ENCODE results near the gene KLHL22. TPM values are rescaled to one million over a fixed set of nuclear protein-coding genes. Genes with fewer than 3 reads are reported as not detected.

Gene KLHL22
- total RNA-seq, 4 donors from 2014 or later, result 14.1 to 73.8 (median 42.7) TPM

DNA sequence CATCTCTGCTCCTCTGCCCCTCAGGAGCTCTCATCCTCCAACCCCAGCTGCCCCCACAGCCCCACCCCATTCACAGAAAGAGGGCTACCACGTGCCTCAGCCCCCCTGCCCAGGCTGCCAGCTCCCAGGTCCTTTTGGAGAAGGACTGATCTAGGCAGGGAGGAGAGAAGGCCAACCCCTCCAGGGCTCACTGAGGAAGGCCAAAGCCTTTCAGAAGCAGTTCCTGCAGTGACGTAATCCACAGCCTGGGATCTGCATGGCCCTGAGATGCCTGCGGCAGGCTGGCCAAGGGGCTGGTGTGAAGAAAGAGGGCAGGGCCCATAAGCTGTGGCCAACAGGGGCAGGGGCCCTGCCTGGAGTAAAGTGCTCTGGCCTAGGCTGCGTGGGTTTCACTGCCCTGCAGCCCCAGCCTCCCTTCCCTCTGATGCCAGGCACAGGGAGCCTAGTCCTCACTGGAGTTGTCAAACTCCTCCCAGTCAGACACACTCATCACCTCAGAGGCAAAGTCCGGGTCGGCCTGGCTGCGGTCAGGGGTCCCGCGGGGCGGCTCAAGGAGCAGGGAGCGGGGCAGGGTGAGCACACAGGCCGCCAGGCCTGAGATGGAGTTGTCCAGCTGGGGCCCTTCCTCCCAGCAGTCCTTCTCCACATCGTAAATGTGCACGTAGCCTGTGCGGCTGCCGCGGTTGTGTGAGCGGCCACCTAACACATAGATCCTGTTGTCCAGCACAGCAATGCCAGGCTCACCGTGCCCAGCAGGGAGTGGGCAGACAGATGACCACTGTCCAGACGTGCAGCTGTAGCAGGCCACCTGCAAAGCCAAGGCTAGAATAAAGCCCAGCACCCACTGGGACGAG lies 53.7 kb downstream of the KLHL22 start:
- peaks cover 0 to 5% of the 10 kb centered on the region in 2 donors for H3K4me1 ChIP-seq
- H3K27ac ChIP-seq, result peak overlapping the region; percentile 5 to 44
- no peaks in the 10 kb centered on the region for H3K36me3 ChIP-seq
- no peaks in the 10 kb centered on the region for H3K27me3 ChIP-seq
- DNase-seq, result no peak
- H3K9me3 ChIP-seq, result no peaks in the 10 kb centered on the region
- TF ChIP-seq POLR2A (IDR thresholded peaks at IDR 0.05), result no peak
- intact Hi-C loops (cut with DNase I; ENCODE audit: low total_unique reads), result no loop called here
- no peak overlapping the region for H3K4me3 ChIP-seq

DNA sequence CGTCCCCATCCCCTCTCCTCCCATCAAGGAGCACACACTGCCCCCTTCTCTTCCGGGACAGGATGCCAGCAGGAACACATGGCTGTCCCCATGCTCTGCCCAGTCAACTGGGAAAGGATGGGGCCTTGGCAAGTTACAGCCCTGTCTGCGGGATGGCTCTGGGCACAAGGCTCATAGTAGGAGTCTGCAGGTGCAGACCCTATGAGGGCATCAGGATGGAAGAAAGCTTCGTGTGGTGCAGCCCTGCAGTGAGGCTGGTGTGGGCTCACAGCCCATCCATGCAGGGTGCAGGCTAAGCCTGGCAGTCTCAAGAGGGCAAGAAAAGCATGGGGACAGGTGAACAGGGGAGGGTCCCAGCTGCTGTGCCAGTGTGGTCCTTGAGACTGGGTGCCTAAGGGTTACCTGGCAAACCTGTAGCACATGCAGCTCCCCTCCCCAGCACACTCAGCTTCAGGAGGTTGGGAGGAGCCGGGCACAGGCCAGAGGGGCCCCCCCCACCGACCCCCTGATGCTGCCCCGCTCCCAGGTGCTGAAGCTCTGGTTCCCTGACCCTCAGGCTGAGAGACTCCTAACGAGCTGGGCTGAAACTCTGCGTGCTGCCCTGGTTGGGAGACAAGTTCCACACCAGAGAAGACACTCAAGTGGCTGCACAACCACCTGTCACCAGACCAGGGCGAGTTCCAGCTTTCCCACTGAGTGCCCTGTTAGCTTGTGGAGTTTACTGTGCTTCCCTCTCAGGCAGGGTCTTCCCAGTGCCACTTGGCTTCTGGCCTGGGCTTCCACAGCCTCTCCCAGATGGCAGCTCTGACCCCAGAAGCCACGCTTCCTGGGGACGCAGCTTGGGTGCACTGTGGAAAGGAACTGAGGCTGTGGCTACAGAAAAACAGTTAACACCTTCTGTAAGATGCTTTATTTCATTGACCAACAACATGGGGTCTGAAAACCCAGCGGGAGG lies 54.7 kb downstream of the KLHL22 start:
- TF ChIP-seq POLR2A (IDR thresholded peaks at IDR 0.05), result no peak
- TF ChIP-seq, protein P1, sequence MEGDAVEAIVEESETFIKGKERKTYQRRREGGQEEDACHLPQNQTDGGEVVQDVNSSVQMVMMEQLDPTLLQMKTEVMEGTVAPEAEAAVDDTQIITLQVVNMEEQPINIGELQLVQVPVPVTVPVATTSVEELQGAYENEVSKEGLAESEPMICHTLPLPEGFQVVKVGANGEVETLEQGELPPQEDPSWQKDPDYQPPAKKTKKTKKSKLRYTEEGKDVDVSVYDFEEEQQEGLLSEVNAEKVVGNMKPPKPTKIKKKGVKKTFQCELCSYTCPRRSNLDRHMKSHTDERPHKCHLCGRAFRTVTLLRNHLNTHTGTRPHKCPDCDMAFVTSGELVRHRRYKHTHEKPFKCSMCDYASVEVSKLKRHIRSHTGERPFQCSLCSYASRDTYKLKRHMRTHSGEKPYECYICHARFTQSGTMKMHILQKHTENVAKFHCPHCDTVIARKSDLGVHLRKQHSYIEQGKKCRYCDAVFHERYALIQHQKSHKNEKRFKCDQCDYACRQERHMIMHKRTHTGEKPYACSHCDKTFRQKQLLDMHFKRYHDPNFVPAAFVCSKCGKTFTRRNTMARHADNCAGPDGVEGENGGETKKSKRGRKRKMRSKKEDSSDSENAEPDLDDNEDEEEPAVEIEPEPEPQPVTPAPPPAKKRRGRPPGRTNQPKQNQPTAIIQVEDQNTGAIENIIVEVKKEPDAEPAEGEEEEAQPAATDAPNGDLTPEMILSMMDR (IDR thresholded peaks at IDR 0.05), result no peak
- Histone ChIP-seq H3K4me3 (no peak overlapping the region), H3K27me3 (no peaks in the 10 kb centered on the region), H3K36me3 (no peaks in the 10 kb centered on the region), H3K27ac (peak overlapping the region in 1 of 2 donors; percentile 44), H3K4me1 (peaks cover 0 to 5% of the 10 kb centered on the region in 2 donors), H3K9me3 (no peaks in the 10 kb centered on the region)
- intact Hi-C loops (cut with DNase I; ENCODE audit: low total_unique reads), result no loop called here
- no peak for DNase-seq

DNA sequence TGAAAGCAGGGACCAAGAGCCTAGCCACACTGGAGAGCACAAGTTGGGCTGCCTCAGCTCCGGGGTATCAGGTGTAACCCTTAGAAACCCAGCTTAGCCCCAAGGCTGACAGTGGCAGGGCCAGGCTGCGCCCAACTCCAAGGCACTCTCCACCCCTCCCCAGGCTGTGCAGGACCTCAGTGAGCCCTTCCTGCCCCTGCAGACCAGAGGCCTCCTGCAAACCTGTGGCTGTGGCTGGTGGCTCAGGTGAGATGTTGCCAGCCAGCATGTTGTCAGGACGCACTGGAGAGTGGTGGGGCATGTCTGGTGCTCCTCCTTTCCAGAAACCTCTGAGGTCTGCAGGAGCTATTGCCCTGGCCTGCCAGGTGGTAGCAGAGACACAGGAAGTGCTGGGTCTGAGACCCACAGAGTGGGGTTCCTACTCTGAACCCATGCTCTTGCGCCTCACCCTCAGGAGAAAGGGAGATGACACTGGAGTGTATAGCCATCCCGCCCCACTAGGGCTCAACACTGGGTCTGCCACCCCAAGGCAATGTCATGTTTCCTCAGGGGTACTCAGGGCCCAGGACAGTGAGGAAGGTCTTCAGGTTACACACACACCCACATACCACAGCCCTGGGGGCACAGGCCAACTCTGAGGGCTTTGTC lies 55.5 kb downstream of the KLHL22 start:
- no peak for TF ChIP-seq POLR2A (IDR thresholded peaks at IDR 0.05)
- TF ChIP-seq, protein P1 (IDR thresholded peaks at IDR 0.05), result no peak
- Histone ChIP-seq H3K36me3 (no peaks in the 10 kb centered on the region), H3K9me3 (no peaks in the 10 kb centered on the region), H3K4me1 (peaks cover 0 to 12% of the 10 kb centered on the region in 2 donors), H3K4me3 (no peak overlapping the region), H3K27ac (peak overlapping the region in 1 of 2 donors; percentile 13), H3K27me3 (no peaks in the 10 kb centered on the region)
- intact Hi-C loops (cut with DNase I; ENCODE audit: low total_unique reads), result loop anchor here (10.0 kb wide), 1 partner anchor 55 kb away; the partner anchor contains the start of gene KLHL22
- DNase-seq, result no peak

DNA sequence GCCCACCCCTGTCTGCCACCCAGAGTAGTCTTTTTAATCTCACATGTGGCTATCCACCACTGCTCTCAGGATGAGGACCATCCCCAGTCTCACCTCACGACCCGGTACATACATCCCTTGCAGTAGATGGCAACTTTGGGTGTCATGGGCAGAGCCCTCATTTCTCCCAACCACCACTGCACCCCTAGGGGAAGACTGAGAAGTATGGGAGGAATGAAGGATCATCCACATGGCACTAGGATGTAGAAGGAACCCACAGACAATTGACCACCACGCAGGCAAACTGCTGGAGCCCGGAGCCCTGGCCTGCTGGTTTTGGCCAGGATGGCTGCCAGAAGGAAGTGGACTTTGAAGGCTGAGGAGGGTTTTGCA lies 56.1 kb downstream of the KLHL22 start:
- intact Hi-C loops (cut with DNase I; ENCODE audit: low total_unique reads), result loop anchor here (10.0 kb wide), 1 partner anchor 55 kb away; the partner anchor contains the start of gene KLHL22
- no peaks in the 10 kb centered on the region for H3K27me3 ChIP-seq
- peaks cover 0 to 12% of the 10 kb centered on the region in 2 donors for H3K4me1 ChIP-seq
- H3K36me3 ChIP-seq, result no peaks in the 10 kb centered on the region
- peak overlapping the region; percentile 13 to 88 for H3K27ac ChIP-seq
- TF ChIP-seq, protein P1 (IDR thresholded peaks at IDR 0.05), result no peak
- TF ChIP-seq POLR2A (IDR thresholded peaks at IDR 0.05), result no peak
- DNase-seq, result no peak
- H3K4me3 ChIP-seq, result no peak overlapping the region
- no peaks in the 10 kb centered on the region for H3K9me3 ChIP-seq

Measured in uterus (tissue), 4 donors.